Measurements from ENCODE around the gene IQGAP3.

The IQGAP3 gene

DNA sequence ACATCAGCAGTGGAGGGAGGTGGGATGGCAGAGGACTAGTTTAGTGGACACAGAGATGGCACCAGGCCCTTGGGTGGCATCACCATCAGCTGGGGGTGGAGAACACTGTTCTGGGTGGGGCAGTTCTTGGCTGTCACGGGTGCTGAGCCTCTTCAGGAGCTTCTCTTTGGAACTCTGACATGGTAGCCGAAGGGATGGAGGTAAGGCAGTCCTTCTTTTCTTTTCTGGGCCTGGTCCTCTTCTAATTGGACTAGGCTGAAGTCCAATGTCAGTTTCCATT is 63.5 kb downstream of the IQGAP3 start:
- no peak for DNase-seq

DNA sequence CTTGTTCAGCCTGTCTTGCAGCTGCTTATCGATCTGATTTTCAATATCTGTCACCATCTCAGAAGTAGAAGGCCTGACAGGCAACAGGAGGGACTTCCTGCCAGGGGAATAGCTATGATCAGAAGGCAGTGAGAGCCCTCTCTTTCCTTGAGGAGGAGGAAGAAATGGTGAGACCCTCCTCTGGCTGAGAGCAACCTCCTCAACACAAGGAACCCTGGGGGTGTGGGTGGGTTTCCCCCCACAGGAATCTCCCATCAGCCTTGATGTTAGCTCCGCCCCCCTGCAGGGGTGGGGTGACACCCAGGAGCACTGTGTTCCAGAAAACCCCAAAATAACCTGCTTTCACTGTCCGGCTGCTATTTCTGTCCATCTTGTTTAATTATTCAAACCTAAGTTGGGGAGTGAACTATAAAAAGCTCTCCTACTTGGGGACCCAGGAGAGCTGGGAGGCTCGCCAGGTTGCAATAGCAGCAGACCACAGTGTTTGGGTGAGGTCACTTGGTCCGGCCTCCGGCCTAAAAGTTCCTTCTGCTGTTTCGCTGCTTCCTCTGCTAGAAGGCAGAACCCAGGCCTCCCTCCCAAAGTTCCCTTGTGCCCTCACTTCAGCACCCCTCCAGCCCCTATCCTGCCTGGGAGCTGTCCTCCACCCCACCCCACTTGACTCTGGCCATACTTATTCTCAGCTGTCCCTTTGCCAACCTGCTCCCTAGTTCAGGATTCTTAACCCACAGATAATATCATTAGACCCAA is 64.0 kb downstream of the IQGAP3 start:
- DNase-seq = no peak

DNA sequence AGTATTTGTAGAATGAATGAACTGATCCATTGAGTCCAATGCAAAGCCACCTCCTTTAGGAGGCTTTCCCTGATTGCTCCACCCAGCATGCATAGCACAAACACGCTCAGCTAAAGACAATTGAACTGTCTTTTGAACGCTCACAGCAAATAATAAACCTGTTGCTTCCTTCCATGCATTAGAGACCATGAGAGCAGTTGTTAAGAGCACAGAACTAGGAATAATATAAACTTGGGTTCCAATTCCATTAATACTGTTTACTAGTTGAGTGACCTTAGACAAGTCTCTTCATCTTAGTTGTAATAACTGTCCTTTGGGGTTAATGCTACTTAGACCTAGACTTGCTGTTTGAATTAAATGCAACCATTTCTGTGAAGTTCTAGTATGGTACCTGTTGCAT is 65.9 kb downstream of the IQGAP3 start:
- no peak for DNase-seq

DNA sequence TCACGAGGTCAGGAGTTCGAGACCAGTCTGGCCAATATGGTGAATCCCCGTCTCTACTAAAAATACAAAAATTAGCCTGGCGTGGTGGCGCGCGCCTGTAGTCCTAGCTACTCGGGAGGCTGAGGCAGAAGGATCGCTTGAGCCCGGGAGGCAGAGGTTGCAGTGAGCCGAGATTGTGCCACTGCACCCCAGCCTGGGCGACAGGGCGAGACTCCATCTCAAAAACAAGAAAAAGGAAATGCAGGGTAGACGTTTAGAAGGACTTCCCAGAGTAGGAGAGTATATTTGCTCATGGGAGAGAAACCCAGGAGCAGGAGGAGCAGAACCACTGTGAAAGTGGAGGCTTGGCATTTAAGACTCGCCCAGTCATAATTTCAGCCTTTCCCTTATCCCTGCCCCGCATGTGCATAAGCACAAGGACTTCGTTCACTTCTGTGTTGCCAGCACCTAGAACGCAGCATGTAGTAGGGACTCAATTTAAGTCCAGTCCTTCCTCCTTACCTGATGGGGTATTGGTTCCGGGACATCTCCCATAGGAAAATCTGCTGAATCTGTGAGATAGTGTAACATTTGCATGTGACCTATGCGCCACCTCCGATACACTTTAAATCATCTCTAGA is 66.6 kb downstream of the IQGAP3 start:
- DNase-seq = no peak

DNA sequence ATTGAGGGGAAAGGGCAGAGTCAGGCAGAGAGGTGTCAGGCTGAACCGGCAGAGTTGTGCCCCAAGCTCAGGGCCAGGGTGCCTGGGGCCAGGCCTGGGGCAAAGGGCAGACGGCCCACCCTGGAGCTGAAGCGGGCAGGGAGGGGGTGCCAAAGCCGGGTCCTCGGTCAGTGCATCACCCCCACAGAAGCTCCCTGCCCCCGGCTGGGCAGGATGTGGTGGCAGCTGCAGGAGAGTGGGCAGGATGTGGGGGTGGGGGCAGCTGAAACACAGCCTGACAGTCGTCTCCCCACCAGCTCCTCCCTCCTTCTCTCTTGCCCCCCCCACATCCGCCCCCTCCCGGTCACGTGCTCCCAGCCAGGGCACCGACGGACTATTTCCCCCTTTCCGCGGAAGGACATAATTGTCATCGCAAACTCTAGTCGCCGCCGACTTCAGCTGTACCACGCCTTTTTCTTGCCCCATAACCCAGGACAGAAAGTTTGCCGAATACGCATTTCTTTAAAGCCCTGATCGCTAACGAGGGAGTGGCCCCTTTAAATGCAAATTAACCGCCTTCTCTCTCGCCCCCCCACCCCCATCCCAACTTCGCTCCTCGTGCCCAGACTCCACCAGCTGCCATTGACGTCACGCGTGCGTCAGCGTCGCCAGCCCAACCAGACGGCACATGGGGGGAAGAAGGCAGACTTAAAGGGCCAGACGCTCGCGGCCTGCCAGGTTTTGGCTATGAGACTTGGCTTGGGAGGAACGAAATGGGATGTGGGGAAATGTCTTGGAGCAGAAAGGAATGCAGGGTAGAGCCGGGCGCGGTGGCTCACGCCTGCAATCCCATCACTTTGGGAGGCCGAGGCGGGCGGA is 67.3 kb downstream of the IQGAP3 start:
- DNase-seq = peak; percentile 99

DNA sequence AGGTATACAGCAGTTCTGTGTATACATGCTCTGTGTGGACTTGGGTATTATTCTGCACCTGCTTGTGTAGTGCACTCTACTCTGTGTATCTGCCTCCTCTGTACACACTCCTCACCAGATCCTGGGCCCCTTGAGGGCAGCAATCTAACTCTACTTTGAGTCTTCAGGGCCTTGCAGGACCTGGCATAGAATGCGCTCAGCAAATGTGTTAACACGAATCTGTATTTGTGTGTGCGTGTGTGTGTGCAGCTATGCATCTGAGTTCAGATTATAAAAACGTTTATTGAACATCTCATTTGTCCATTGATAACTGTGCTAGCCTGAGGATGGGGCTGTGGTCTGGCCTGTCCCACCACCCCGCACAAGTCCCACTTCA is 67.9 kb downstream of the IQGAP3 start:
- DNase-seq = no peak

DNA sequence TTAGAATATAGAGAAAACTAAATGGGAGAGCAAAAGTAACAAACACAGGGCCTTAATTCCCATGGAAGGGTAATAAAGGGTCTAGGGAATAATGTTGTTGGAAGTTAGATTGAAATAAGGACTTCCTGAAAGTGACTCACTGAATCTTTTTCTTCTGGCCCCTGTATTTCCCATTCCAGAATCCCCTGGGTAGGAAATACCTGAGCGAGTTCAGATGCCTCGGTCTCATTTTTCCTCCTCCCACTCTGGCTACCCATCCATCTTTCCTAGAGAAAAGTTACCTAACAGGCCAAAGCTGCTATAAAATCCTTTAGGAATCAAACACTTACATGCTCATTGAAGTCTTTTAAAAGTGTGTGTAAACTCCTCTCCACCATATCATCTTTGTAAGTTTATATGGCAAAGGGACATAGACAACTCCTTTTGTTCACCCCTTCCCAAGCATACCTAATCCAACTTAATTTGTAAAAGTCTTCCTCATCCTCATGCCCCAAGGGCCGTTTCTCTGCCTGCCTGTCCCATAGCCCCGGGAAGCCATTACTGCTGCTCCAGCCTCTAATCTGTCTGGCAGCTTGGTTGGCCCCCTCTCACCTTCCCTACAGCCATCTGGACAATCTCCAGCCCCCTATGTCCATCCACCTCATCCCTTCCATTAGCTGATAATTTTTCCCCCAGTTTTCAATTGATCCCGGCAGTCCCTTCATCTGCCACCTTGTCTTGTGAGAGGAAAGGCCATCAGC is 68.5 kb downstream of the IQGAP3 start:
- no peak for DNase-seq

DNA sequence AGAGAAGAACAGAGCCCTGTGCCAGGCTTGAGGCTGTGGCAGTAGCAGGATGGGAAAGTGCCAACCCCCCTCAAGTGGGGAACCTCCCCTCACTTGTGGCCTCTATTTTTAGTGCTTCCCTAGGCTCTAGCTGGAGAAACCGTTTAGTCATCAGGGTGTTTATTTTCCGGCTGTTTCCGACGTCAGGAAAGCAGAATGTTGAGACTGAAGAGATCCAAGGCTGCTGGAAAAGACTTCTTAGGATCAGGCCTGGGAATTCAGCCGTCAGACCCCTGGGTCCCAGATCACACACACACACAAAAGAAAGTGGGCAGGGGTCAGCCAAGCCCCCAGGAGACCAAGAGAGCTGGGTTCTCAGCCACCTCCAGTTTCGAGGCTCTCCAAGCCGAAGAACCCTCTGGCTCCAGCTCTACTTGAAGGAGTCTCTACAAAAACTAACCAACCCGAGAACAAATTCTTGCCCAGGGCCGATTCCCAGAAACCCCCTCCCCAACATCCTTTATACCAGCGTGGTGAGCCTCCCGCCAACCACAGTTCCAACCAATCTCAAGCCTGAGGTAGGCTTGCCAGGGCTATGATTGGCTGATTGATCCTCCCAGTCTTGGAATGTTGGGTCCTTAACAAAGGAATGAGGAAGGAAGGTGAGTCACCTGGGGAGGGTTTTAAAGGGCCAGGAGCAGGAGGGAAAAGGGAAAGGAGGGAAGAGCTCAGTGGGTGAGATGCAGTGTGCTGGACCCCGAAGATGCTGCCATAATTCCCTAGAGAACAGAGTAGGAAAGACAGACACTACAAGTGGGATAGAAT is 69.3 kb downstream of the IQGAP3 start:
- no peak for DNase-seq

DNA sequence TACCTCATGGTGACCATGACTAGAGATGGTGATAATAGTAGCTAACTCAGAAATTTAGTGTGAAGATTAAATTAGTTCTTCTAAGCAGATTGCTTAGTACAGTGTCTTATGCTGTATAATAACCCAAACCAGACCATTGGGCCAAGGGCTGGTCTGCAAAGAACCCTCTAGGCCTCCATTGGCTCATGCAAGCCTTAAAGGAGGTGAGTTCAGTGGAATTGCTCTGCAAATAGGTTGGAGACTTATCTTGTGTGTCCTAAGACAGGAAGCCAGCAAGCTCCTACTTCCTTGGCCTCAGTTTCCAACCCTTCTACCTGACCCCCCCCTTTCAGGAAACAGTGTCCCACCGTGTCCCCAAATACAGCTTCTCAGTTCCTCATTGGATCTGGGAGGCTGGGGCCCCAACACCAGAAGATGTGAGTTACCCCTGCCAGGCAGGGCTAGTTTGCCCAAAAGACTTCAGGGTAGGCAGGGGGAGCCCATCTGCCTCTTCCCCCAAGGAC is 69.9 kb downstream of the IQGAP3 start:
- DNase-seq = no peak

DNA sequence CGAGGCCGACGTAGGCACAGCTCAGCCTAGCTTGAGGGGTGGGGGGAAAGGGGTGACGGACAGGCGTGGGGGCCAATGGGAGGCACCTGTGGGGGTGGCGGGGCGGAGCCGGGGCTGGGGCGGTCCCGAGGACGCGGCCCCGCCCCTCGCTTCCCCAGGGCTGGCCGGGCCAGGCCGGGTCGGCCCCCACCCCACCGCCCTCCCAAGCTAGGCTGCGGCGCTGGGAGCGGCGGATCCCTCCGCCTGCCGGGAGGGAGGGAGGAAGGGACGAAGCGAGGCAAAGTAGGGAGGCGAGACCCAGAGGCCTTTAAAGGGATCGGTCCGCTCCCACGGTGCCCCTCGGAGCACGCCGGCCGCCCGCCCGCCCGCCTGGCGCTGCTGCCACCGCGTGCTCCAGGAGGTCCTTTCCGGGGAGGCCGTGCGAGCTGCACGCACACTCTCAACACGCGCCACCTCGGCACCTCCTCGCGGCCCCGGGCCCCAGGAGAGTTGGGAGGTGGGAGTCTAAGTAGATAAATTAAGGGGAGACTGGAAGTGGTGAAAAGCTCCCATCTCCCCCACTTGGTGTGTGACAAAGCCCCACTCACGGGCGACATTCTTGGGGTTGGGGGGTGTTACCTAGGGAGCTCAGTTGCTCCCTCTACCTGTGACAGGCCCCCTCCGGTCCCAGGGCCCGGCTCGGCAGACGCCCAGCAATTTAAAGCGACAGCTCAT is 71.4 kb downstream of the IQGAP3 start:
- peak; percentile 96 for DNase-seq

DNA sequence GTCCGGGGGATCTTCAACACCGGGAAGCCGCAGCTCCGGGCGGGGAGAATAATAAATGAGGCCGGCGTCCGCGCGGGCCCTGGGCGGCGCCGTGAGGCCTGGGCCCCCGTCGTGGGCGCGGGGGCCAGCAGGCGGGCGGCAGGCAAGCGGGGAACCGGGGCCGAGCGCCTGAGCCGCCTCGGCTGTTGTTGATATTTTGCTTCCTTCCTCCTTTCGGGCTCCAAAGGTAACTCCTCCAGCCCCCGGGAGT is 71.9 kb downstream of the IQGAP3 start, which contains the start of gene MEF2D:
Gene MEF2D (minus strand): TSS at position 233 of the 250 bp plus-strand sequence. CDS start 17,483 bp downstream, outside the sequence.
- no peak for DNase-seq

DNA sequence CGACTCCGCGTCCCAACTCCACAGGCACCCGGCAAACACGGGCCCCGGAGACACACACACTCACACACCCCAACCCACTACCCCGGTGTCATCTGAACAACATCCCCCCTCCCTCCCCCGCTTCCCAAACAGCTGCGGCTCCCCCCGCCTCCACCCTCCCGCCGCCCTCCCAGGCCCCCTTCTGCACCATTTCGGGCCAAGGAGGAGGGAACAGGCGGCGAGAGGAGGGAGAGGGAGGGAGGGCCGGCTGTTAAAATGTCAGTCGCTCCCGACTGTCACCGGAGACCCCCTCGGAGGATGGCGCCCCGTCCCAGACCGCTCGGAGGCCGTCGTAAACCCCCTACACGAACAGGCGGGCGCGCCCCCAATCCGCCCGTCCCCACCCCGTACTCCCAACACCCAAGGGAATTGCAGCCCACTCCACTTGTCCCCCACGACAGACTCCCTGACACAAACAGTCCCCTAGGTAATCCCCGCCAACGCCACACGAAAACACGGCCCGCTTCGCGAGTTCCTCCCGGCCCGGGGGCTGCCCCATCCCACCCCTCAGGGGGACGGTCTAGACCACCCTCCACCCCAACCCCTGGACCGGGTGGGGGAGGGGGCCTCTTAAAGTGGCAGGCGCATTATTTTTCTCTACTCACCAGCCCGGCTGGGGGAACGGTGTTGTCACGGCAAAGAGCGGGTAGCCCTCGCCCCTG is 72.4 kb downstream of the IQGAP3 start:
- DNase-seq = peak; percentile 82

DNA sequence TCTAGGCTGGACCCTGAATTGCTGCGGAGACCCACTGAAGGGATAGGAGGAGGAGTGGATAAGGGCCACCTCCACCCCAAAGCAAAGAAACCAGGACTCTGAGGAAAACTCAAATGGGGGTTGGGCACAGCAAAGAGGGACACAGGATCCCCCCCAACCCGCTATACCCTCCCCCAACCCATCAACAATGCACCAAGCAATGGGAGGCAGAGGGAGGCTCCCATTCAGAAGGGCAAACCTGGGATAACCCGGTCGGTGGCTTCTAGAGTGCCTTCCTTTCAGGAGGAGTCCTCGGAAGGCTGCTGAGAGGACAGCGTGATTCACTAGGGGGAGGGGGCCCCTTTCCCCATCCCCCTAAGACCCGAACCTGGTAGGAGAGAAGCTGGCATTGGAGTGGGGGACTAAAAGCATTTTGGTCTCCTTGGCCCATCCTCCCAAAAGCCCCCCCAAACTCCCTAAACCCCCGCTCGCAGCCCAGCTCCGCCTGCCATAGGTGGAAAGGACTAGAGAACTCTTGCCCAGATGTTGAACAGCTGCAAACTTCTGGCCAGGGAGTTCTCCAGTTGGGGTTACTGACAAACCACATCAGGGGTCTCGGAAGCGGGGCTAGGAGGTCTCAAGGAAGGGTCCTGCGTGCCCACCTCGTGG is 73.0 kb downstream of the IQGAP3 start:
- no peak for DNase-seq

DNA sequence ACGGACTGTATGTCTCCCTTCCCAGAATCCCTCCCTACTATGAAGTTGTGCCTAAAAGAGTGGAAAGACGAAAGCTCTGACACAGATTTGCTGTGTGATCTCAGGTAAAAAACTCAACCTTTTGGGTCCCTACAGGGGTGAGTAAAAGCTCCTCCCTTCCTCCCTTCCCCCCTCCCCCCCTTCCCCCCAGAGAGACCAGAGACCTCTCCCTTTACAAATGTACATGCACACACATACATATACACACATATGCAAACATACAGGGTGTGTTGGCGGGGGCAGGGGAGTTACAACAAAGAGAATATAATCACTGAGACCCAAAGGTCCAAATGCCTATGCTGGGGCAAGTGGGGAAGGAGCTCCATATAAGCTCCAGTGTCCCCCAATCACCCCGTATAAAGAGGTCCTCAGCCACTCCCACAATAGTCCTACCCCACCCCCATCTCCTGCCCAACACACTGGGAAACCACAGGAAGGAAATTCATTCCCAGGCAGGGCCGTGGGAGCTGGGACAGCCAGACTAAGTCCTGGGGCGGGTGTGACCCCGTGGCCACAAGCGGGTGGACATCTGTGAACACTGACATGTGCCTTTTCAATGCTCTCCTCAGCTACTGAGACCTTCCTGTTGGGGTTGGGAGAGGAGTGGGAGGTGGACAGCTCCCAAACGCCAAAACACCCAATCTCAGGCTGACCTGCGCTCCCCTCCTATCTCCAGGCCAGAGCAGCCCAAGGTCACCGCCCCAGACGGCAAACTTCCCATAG is 73.8 kb downstream of the IQGAP3 start:
- no peak for DNase-seq

DNA sequence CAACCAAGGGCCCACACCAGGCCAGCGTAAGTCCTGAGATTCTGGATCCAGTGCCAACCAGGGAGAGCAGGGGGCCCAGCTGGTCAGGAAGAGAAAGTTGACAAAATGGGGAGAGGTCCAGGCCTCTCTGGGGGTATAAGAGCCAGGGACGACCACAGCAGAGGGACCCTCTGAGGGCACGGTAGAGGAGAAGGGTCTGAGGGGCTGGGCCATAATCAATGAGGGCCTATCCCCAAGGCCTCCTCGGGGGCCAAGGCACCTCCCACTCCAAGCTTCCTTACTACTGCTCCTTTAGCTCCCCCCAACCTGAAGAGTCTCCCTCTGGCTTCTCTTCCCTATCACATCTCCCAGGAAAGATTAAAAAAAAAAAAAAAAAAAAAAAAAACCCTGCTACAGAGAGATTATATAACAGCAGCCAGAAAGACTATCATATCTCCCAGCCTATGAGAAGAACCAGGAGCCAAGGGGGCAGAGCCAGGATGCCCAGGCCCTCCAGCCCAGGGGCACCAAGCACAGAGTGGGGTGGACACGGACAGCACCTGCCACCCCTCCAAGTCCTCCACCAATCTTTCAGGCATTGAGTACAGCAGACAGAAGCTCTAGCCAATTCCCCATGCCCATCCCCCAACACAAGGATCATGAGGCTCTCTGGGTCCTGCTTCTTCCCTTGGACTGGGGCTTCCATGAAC is 74.5 kb downstream of the IQGAP3 start:
- DNase-seq = no peak

DNA sequence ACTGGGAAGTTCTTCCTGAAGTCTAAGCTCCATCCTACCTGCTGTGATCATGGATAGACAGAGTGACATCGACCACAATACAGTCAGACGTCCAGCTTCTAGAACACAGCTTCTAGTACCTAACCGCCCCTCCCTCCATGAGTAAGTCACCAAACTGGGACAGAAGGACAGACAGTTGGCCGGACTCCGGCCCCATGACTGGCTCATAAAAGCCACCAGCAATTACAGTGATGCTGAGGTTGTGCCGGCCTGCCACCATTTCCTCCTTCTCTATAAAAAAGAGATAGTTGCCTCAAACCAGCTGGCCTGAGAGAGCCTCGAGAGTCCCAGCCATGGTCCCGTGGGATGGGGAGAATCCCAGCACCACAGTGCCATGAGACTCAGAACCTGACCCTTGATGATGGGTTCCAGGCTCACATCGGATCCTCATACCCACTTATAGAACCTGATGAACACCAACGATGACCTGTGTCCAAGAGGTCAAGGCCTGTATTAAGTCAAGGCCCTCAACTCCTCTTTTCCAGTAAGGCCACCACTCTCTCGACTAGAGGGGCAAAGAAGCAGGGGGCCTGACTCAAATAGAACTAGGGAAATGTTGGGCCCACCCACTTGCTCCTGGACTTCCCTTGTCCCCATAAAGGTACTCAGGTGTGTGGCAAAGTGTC is 75.2 kb downstream of the IQGAP3 start:
- DNase-seq = no peak

DNA sequence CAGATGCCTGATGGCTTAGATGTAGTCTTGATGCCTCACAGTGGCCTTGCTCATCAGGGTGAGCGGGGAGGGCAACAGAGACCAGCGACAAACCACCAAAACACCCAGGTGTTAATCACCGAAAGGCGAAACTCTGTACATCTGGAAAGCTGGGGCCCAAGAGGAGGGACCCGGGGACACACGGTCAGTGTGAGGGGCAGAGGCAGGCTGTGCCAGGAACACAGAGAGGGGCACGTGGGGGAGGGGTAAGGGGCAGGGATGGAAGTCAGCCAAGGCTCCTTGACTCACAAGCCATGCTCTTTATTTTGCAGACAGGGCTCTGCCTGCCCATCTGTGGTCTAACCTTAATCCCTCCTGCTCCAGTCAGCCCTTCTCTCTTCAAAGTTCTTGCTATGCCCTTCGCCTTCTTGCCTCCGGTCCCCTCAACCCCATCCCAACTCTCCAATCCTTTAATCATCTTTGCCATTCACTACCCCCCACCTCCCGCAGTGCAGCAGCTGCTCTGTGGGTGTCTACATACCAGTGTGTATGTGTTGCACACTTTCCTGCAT is 76.1 kb downstream of the IQGAP3 start:
- no peak for DNase-seq

DNA sequence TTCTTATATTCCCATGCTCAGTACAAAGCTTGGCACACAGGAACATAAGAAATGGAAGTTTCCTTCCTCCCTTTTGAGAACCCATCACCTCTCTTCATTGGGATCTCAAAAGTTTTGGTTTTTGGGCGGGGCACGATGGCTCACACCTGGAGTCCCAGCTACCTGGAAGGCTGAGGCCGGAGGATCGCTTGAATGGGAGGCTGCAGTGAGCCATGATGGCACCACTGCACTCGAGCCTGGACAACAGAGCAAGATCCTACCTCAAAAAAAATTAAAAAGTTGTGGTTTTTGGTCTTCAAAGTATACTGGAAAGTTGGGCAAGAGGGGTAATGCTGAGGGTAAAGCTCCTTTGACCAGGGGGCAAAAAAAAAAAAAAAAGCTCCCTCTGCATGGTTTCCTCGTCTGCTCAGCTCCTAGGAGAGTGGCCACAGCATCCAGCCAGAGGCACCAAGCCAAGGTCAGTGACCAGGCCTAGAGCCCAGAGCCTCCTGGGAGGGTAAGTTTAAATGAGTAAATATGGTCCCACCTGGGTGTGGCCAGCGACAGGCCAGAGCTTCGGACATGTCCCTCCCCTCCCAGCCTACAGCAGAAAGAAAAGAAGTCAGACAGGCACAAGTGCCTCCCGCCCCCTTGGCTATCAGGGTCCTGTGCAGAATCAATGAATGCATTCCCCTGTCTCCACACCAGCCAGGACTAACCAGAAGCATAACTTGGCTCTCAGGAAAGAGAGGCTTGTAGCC is 76.8 kb downstream of the IQGAP3 start:
- DNase-seq = no peak
